ENCODE measurements around the gene RMI2. TPM values are rescaled to one million over a fixed set of nuclear protein-coding genes. Genes with fewer than 3 reads are reported as not detected.

The RMI2 gene
- polyA plus RNA-seq, 1 donor (not counting 4 experiments of a cell fraction or from before 2014, with no cell fraction given) = 6.8 TPM

DNA sequence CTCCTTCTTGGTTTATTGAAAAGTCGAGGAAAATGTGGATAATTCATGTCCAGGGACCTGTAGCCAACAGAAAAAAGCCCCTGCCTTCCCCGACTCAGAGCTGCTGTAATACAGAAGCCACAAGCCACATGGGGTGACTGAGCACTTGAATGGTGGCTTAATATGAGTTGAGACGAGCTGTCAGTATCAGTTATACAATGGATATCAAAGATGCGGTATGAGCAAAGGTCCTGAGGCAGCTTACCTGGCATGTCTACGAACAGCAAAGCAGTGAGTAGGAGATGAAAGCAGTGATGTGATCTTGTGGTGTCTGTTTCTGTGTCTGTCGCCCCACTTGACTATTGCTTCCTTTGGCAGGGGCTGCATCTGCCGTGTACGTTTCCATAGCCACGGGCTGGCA is 12.2 kb upstream of the RMI2 start:
- no peaks in the 10 kb centered on the region for H3K9me1 ChIP-seq (ENCODE audit: control insufficient read depth, extremely low read depth, insufficient read depth, low read length)
- dilution Hi-C loops (cut with MboI; ENCODE audit: extremely low pct_ligation_motif_present, low sequenced_read_pairs) = no loop called here
- no peak overlapping the region for H2AFZ ChIP-seq (ENCODE audit: control insufficient read depth, low read length)
- no peak overlapping the region for H3K4me3 ChIP-seq (ENCODE audit: control insufficient read depth in 2 of 3, extremely low read depth in 1 of 3, insufficient read depth in 2 of 3, low read depth in 1 of 3, low read length in 3 of 3)
- peaks cover 13% of the 10 kb centered on the region for H3K4me1 ChIP-seq (ENCODE audit: control insufficient read depth, extremely low read depth, insufficient read depth, low read length)
- no peaks in the 10 kb centered on the region for H4K20me1 ChIP-seq (ENCODE audit: control insufficient read depth, extremely low read depth, insufficient read depth, low read length)
- H3K27me3 ChIP-seq (ENCODE audit: control insufficient read depth, extremely low read depth, insufficient read depth, low read length) = no peaks in the 10 kb centered on the region
- no peaks in the 10 kb centered on the region for H3K9me3 ChIP-seq (ENCODE audit: control insufficient read depth, low read depth, low read length)
- DNase-seq (ENCODE audit: low read depth, low spot score) (no peak), FAIRE-seq (no peak)
- H3K36me3 ChIP-seq (ENCODE audit: control insufficient read depth in 2 of 2, extremely low read depth in 1 of 2, insufficient read depth in 2 of 2, low read length in 2 of 2) = no peaks in the 10 kb centered on the region
- no peak overlapping the region for H3K9ac ChIP-seq (ENCODE audit: control insufficient read depth, extremely low read depth, insufficient read depth, low read length)
- TF ChIP-seq EZH2 (IDR thresholded peaks at IDR 0.05; ENCODE audit: low read length) = no peak
- TF ChIP-seq, protein P1, sequence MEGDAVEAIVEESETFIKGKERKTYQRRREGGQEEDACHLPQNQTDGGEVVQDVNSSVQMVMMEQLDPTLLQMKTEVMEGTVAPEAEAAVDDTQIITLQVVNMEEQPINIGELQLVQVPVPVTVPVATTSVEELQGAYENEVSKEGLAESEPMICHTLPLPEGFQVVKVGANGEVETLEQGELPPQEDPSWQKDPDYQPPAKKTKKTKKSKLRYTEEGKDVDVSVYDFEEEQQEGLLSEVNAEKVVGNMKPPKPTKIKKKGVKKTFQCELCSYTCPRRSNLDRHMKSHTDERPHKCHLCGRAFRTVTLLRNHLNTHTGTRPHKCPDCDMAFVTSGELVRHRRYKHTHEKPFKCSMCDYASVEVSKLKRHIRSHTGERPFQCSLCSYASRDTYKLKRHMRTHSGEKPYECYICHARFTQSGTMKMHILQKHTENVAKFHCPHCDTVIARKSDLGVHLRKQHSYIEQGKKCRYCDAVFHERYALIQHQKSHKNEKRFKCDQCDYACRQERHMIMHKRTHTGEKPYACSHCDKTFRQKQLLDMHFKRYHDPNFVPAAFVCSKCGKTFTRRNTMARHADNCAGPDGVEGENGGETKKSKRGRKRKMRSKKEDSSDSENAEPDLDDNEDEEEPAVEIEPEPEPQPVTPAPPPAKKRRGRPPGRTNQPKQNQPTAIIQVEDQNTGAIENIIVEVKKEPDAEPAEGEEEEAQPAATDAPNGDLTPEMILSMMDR (optimal IDR thresholded peaks at IDR 0.05 in 1 of 3, IDR thresholded peaks at IDR 0.05 in 1 of 3, conservative IDR thresholded peaks at IDR 0.05 in 1 of 3; ENCODE audit: extremely low read depth in 1 of 3, insufficient read depth in 2 of 3, low read length in 3 of 3) = no peak
- no peak overlapping the region for H3K27ac ChIP-seq (ENCODE audit: control insufficient read depth, insufficient read depth, low read length)
- H3K4me2 ChIP-seq (ENCODE audit: control insufficient read depth, extremely low read depth, insufficient read depth, low read depth, low read length) = no peak overlapping the region
- H3K79me2 ChIP-seq (ENCODE audit: control insufficient read depth, insufficient read depth, low read length) = no peaks in the 10 kb centered on the region

DNA sequence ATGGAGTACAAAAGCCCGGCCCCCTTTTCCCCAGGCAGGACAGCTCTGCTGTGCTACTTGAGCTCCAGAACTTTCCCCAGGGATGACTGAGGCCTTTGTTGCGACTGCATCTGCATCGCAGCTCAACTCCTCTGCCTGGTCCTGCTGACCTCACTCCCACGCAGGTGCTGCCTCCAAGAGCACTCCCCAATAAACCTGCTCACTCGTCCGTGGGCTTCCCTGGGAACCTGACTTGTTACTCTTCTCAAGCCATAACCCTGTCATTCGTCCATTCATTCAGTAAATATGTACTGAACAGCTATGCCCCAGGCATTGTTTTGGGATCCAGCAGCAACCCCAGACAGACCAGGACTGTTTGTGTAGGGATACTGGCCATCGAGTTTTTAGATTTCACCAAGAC is 11.6 kb upstream of the RMI2 start:
- Histone ChIP-seq H3K4me2 (ENCODE audit: control insufficient read depth, extremely low read depth, insufficient read depth, low read depth, low read length) (no peak overlapping the region), H3K9me1 (ENCODE audit: control insufficient read depth, extremely low read depth, insufficient read depth, low read length) (no peaks in the 10 kb centered on the region), H3K79me2 (ENCODE audit: control insufficient read depth, insufficient read depth, low read length) (no peaks in the 10 kb centered on the region), H3K4me3 (ENCODE audit: control insufficient read depth in 2 of 3, extremely low read depth in 1 of 3, insufficient read depth in 2 of 3, low read depth in 1 of 3, low read length in 3 of 3) (no peak overlapping the region), H3K27ac (ENCODE audit: control insufficient read depth, insufficient read depth, low read length) (no peak overlapping the region), H3K27me3 (ENCODE audit: control insufficient read depth, extremely low read depth, insufficient read depth, low read length) (no peaks in the 10 kb centered on the region), H3K9ac (ENCODE audit: control insufficient read depth, extremely low read depth, insufficient read depth, low read length) (no peak overlapping the region), H2AFZ (ENCODE audit: control insufficient read depth, low read length) (no peak overlapping the region), H3K36me3 (ENCODE audit: control insufficient read depth in 2 of 2, extremely low read depth in 1 of 2, insufficient read depth in 2 of 2, low read length in 2 of 2) (no peaks in the 10 kb centered on the region), H3K4me1 (ENCODE audit: control insufficient read depth, extremely low read depth, insufficient read depth, low read length) (peaks cover 6% of the 10 kb centered on the region), H4K20me1 (ENCODE audit: control insufficient read depth, extremely low read depth, insufficient read depth, low read length) (no peaks in the 10 kb centered on the region), H3K9me3 (ENCODE audit: control insufficient read depth, low read depth, low read length) (no peaks in the 10 kb centered on the region)
- TF ChIP-seq, protein P1 (optimal IDR thresholded peaks at IDR 0.05 in 1 of 3, IDR thresholded peaks at IDR 0.05 in 1 of 3, conservative IDR thresholded peaks at IDR 0.05 in 1 of 3; ENCODE audit: extremely low read depth in 1 of 3, insufficient read depth in 2 of 3, low read length in 3 of 3) = no peak
- TF ChIP-seq EZH2 (IDR thresholded peaks at IDR 0.05; ENCODE audit: low read length) = no peak
- no peak for DNase-seq (ENCODE audit: low read depth, low spot score)
- dilution Hi-C loops (cut with MboI; ENCODE audit: extremely low pct_ligation_motif_present, low sequenced_read_pairs) = no loop called here
- no peak for FAIRE-seq
